H9 (cell line): ENCODE results near the gene RUBCN. TPM values are rescaled to one million over a fixed set of nuclear protein-coding genes. Genes with fewer than 3 reads are reported as not detected.

Experiments
- DNase-seq: peaks from one replicate; pipeline ENCODE4 v3.0.0-alpha.2; 2017
- H2AFZ ChIP-seq: one replicate; pipeline ENCODE4 v1.6.1; 2013; ENCODE audit warnings: mild to moderate bottlenecking, low read length, control low read depth, moderate library complexity
- H2AK5ac ChIP-seq: 2 replicates; pipeline ENCODE4 v1.6.1; 2013; ENCODE audit warnings: low read length, control low read depth, mixed read lengths; ENCODE audit not compliant: insufficient read length
- H2BK120ac ChIP-seq: one replicate; pipeline ENCODE4 v1.6.1; 2013; ENCODE audit warnings: low read depth, mild to moderate bottlenecking, low read length, control low read depth, inconsistent platforms; ENCODE audit not compliant: poor library complexity, severe bottlenecking
- H2BK12ac ChIP-seq: 2 replicates; pipeline ENCODE4 v1.6.1; 2013; ENCODE audit warnings: low read length, control low read depth, mixed read lengths, low read depth; ENCODE audit not compliant: insufficient read length
- H2BK15ac ChIP-seq: 2 replicates; pipeline ENCODE4 v1.6.1; 2013; ENCODE audit warnings: low read depth, low read length, control low read depth
- H2BK20ac ChIP-seq: one replicate; pipeline ENCODE4 v1.6.1; 2013; ENCODE audit warnings: low read depth, mild to moderate bottlenecking, low read length, control low read depth, inconsistent platforms; ENCODE audit not compliant: poor library complexity, severe bottlenecking
- H2BK5ac ChIP-seq: 2 replicates; pipeline ENCODE4 v1.6.1; 2013; ENCODE audit warnings: low read length, control low read depth, mixed read lengths; ENCODE audit not compliant: insufficient read length
- H3K14ac ChIP-seq: 2 replicates; pipeline ENCODE4 v1.6.1; 2013; ENCODE audit warnings: low read length, control low read depth; ENCODE audit not compliant: insufficient read depth
- H3K18ac ChIP-seq: 2 replicates; pipeline ENCODE4 v1.6.1; 2013; ENCODE audit warnings: low read depth, mild to moderate bottlenecking, mixed read lengths, low read length, control low read depth; ENCODE audit not compliant: insufficient read length
- H3K23ac ChIP-seq: 2 replicates; pipeline ENCODE4 v1.6.1; 2013; ENCODE audit warnings: low read length, control low read depth, mixed read lengths, low read depth; ENCODE audit not compliant: insufficient read length
- H3K23me2 ChIP-seq: 2 replicates; pipeline ENCODE4 v1.6.1; 2013; ENCODE audit warnings: low read depth, mild to moderate bottlenecking, mixed read lengths, low read length, control low read depth; ENCODE audit not compliant: insufficient read length, poor library complexity, severe bottlenecking
- H3K27ac ChIP-seq: 2 replicates; pipeline ENCODE4 v1.5.1; 2013; ENCODE audit warnings: low read length, control low read depth, mixed read lengths, low read depth; ENCODE audit not compliant: insufficient read length
- H3K27me3 ChIP-seq: 2 replicates; pipeline ENCODE4 v1.6.1; 2013; ENCODE audit warnings: low read length, control low read depth, inconsistent platforms; ENCODE audit not compliant: insufficient read depth
- H3K4ac ChIP-seq: 2 replicates; pipeline ENCODE4 v1.6.1; 2013; ENCODE audit warnings: low read depth, mild to moderate bottlenecking, control low read depth, inconsistent platforms, low read length, moderate library complexity
- H3K4me1 ChIP-seq: 2 replicates; pipeline ENCODE4 v1.6.1; 2013; ENCODE audit warnings: low read length, control low read depth, inconsistent platforms; ENCODE audit not compliant: insufficient read depth
- H3K4me2 ChIP-seq: 2 replicates; pipeline ENCODE4 v1.6.1; 2013; ENCODE audit warnings: low read length, control low read depth, mixed read lengths; ENCODE audit not compliant: insufficient read length, insufficient read depth
- H3K56ac ChIP-seq: 2 replicates; pipeline ENCODE4 v1.6.1; 2013; ENCODE audit warnings: low read depth, mild to moderate bottlenecking, mixed read lengths, low read length, control low read depth; ENCODE audit not compliant: insufficient read length
- H3K79me1 ChIP-seq: 2 replicates; pipeline ENCODE4 v1.6.1; 2013; ENCODE audit warnings: low read depth, mild to moderate bottlenecking, moderate library complexity, low read length, control low read depth, inconsistent platforms; ENCODE audit not compliant: insufficient read depth, poor library complexity, severe bottlenecking
- H3K79me2 ChIP-seq: 2 replicates; pipeline ENCODE4 v1.6.1; 2013; ENCODE audit warnings: low read length, control low read depth, inconsistent platforms; ENCODE audit not compliant: insufficient read depth
- H3K9ac ChIP-seq: 2 replicates; pipeline ENCODE4 v1.6.1; 2013; ENCODE audit warnings: low read length, control low read depth, mixed read lengths; ENCODE audit not compliant: insufficient read length; ENCODE audit errors: extremely low read depth
- H3K9me3 ChIP-seq: one replicate; pipeline ENCODE4 v1.6.1; 2013; ENCODE audit warnings: low read depth, low read length, inconsistent platforms; ENCODE audit not compliant: control insufficient read depth
- H3T11ph ChIP-seq: one replicate; pipeline ENCODE4 v1.6.1; 2013; ENCODE audit warnings: mild to moderate bottlenecking, low read length, control low read depth, inconsistent platforms
- H4K20me1 ChIP-seq: one replicate; pipeline ENCODE4 v1.6.1; 2013; ENCODE audit not compliant: control insufficient read depth, insufficient read length, insufficient read depth
- H4K5ac ChIP-seq: 2 replicates; pipeline ENCODE4 v1.6.1; 2013; ENCODE audit warnings: low read depth, mild to moderate bottlenecking, mixed read lengths, low read length, control low read depth; ENCODE audit not compliant: insufficient read length
- H4K8ac ChIP-seq: replicated peaks from 2 replicates; pipeline ENCODE4 v1.6.1; 2013; ENCODE audit warnings: low read length, control low read depth, mixed read lengths, low read depth; ENCODE audit not compliant: insufficient read length
- H4K91ac ChIP-seq: 2 replicates; pipeline ENCODE4 v1.6.1; 2013; ENCODE audit warnings: low read depth, mild to moderate bottlenecking, moderate library complexity, mixed read lengths, low read length, control low read depth; ENCODE audit not compliant: insufficient read length
- H3K27ac Mint-ChIP-seq, 3 experiments: 2 replicates in 2 of 3; 3 replicates in 1 of 3; pipeline ENCODE4 v1.8.0; 2020 to 2021; ENCODE audit warnings: mixed read lengths in 3 of 3, mild to moderate bottlenecking in 1 of 3, moderate library complexity in 1 of 3
- H3K27me3 Mint-ChIP-seq: 2 replicates; pipeline ENCODE4 v1.8.0; 2021; ENCODE audit warnings: low read depth, mild to moderate bottlenecking, moderate library complexity, mixed read lengths
- H3K36me3 Mint-ChIP-seq, 3 experiments: 2 replicates in 2 of 3; 3 replicates in 1 of 3; pipeline ENCODE4 v1.8.0; 2020 to 2021; ENCODE audit warnings: low read depth in 3 of 3, mixed read lengths in 3 of 3; ENCODE audit not compliant: insufficient read depth in 1 of 3
- H3K4me1 Mint-ChIP-seq, 2 experiments: 2 replicates each; pipeline ENCODE4 v1.8.0; 2020; ENCODE audit warnings: mixed read lengths in 2 of 2
- H3K4me3 Mint-ChIP-seq, 2 experiments: 2 replicates in 1 of 2; 3 replicates in 1 of 2; pipeline ENCODE4 v1.8.0; 2020 to 2021; ENCODE audit warnings: mild to moderate bottlenecking in 2 of 2, mixed read lengths in 2 of 2, moderate library complexity in 1 of 2
- H3K9me3 Mint-ChIP-seq, 2 experiments: 2 replicates in 1 of 2; 3 replicates in 1 of 2; pipeline ENCODE4 v1.8.0; 2020; ENCODE audit warnings: mild to moderate bottlenecking in 2 of 2, mixed read lengths in 2 of 2, moderate library complexity in 1 of 2
- WGBS: extraction: QIAGEN DNeasy Blood & Tissue Kit; methylation state at CpG from one replicate; pipeline ENCODE4 v1.1.7; 2013; ENCODE audit warnings: missing lambda C conversion rate, low lambda C conversion rate, mixed read lengths; ENCODE audit not compliant: insufficient read length; ENCODE audit errors: extremely low coverage; 5-methylcytosine and 5-hydroxymethylcytosine counted together
- total RNA-seq: library from RNA; stranded (reverse); gene quantifications from 2 replicates; pipeline ENCODE4 v1.2.1, GENCODE V29; 2021
- TF ChIP-seq, protein P1 (sequence below): fragments of 200-600 bp; sonication (generic); conservative IDR thresholded peaks from 3 replicates; pipeline ENCODE4 v1.8.0; 2021; ENCODE audit warnings: antibody characterized with exemption, mild to moderate bottlenecking

RUBCN gene
- total RNA-seq, 1 experiment from 2014 or later: 17.7 TPM

DNA sequence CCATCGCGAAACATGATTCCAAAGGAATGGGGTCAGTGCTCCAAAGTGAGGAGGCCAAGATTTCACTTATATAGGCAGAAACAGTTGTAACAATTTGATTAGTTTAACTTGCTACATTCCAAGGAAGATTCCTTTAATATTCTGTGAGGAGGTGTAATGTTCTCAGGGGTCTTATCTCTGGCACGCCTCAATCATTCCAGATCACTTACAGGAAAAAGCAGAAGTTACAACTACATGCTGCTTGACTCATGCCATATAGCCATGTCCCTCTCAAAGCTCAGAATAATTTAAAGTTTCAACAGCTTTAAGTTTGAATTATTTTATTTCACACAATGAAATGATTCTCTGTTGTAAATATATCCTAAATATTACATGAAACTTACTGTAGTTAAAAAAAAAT, 9.5 kb upstream of the RUBCN start:
- Histone ChIP-seq H3K23ac (no peak overlapping the region), H3K56ac (no peak overlapping the region), H2BK120ac (no peak overlapping the region), H3K4me2 (no peak overlapping the region), H3K27ac (no peak overlapping the region), H4K8ac (no peak overlapping the region), H3K79me2 (no peaks in the 10 kb centered on the region), H3K4ac (no peak overlapping the region), H4K5ac (no peak overlapping the region), H2BK15ac (no peak overlapping the region), H2AK5ac (no peak overlapping the region), H3K27me3 (peaks cover 5% of the 10 kb centered on the region; the same call in 1 of the 2 replicates), H4K91ac (no peak overlapping the region), H2BK12ac (no peak overlapping the region), H2BK20ac (no peak overlapping the region), H2BK5ac (no peak overlapping the region), H4K20me1 (no peaks in the 10 kb centered on the region), H3K18ac (no peak overlapping the region), H3K9me3 (no peaks in the 10 kb centered on the region), H3K14ac (no peak overlapping the region), H3K79me1 (no peaks in the 10 kb centered on the region), H2AFZ (no peak overlapping the region), H3T11ph (no peak overlapping the region), H3K23me2 (peaks cover 14% of the 10 kb centered on the region), H3K9ac (no peak overlapping the region), H3K4me1 (no peaks in the 10 kb centered on the region; the same call in 1 of the 2 replicates)
- H3K36me3 Mint-ChIP-seq: no peaks in the 10 kb centered on the region; a peak in 1 of 7 replicates
- H3K4me1 Mint-ChIP-seq: peaks cover 19 to 20% of the 10 kb centered on the region in 2 experiments
- H3K9me3 Mint-ChIP-seq: peaks cover 0 to 8% of the 10 kb centered on the region in 2 experiments; a peak in 2 of 5 replicates
- H3K27me3 Mint-ChIP-seq: peaks cover 26% of the 10 kb centered on the region
- no CpG with 5 or more reads among the region's 3 CpGs for WGBS
- DNase-seq: no peak
- TF ChIP-seq, protein P1, sequence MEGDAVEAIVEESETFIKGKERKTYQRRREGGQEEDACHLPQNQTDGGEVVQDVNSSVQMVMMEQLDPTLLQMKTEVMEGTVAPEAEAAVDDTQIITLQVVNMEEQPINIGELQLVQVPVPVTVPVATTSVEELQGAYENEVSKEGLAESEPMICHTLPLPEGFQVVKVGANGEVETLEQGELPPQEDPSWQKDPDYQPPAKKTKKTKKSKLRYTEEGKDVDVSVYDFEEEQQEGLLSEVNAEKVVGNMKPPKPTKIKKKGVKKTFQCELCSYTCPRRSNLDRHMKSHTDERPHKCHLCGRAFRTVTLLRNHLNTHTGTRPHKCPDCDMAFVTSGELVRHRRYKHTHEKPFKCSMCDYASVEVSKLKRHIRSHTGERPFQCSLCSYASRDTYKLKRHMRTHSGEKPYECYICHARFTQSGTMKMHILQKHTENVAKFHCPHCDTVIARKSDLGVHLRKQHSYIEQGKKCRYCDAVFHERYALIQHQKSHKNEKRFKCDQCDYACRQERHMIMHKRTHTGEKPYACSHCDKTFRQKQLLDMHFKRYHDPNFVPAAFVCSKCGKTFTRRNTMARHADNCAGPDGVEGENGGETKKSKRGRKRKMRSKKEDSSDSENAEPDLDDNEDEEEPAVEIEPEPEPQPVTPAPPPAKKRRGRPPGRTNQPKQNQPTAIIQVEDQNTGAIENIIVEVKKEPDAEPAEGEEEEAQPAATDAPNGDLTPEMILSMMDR: no peak
- H3K27ac Mint-ChIP-seq: no peak overlapping the region
- no peak overlapping the region for H3K4me3 Mint-ChIP-seq
